ENCODE results near the gene CSGALNACT2. TPM values are rescaled to one million over a fixed set of nuclear protein-coding genes. Genes with fewer than 3 reads are reported as not detected.

The CSGALNACT2 gene
- total and polyA plus RNA-seq, 5 donors from 2014 or later: 17.2 to 69.4 (median 24.6) TPM

DNA sequence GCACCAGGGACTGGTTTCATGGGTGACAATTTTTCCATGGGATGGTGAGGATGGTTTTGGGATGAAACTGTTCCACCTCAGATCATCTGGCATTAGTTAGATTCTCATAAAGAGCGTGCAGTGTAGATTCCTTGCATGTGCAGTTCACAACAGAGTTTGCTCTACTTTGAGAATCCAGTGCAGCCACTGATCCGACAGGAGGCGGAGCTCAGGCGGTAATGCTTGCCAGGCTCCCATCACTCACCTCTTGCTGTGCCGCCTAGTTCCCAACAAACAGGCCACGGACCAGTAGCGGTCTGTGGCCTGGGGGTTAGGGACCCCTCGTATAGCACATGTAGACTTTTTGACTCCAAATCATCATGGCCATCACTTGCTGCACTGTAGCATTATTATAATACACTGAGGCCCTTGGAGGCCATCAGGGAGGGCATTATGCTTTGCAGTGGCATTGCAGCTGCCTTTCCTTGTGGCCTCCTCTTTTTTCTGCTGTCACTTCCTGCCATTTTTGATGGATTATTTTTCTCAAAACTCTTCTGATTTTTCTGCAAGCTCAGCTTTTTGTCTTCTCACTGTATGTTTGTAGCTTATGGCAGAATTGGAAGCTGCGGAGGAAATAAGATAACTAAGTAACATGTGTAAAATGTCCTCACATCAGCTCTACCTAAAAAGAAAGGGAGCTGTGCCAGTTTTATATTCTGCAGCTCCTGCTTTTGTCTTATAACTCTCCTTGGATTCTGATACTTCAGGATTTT is 18.5 kb downstream of the CSGALNACT2 start:
- peaks cover 56 to 77% (median 66%) of the 10 kb centered on the region in 4 donors for H3K4me1 Mint-ChIP-seq
- no peaks in the 10 kb centered on the region for H3K27me3 ChIP-seq (ENCODE audit: control insufficient read depth, insufficient read depth, low read length)
- H3K4me3 ChIP-seq (ENCODE audit: low read depth, low read length): no peak overlapping the region
- peaks cover 26% of the 10 kb centered on the region for H3K36me3 Mint-ChIP-seq
- no peak for ATAC-seq (ENCODE audit: low read depth in 2 of 2)
- H3K9me3 Mint-ChIP-seq: no peaks in the 10 kb centered on the region
- H3K9me3 ChIP-seq (ENCODE audit: control insufficient read depth in 2 of 2, low read length in 2 of 2): no peaks in the 10 kb centered on the region
- DNase-seq: no peak
- peaks cover 25% of the 10 kb centered on the region for H3K36me3 ChIP-seq (ENCODE audit: control insufficient read depth, insufficient read depth, low read length)
- H3K27me3 Mint-ChIP-seq: no peaks in the 10 kb centered on the region
- no peak overlapping the region for H3K27ac Mint-ChIP-seq
- peak overlapping the region in 3 of 4 donors; percentile 35 to 59 (median 48) for H3K4me3 Mint-ChIP-seq
- peak overlapping the region; percentile 49 for H3K27ac ChIP-seq (ENCODE audit: insufficient read depth, low read length, poor library complexity, severe bottlenecking)
- peaks cover 19% of the 10 kb centered on the region for H3K4me1 ChIP-seq (ENCODE audit: control insufficient read depth, insufficient read depth, low read length, poor library complexity, severe bottlenecking)

DNA sequence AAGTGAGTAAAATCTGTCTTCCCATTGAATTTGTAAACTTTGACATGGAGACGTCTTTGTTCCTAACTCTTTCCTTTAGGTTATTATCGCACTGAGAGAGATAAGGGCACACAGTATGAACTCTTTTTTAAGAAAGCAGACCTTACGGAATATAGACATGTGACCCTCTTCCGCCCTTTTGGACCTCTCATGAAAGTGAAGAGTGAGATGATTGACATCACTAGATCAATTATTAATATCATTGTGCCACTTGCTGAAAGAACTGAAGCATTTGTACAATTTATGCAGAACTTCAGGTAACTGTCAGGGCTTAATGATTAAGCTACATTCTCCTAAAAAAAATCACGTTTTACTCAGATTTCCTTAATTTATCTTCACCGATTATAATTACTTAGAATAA is 20.4 kb downstream of the CSGALNACT2 start:
- no peak overlapping the region for H3K4me3 Mint-ChIP-seq
- Histone ChIP-seq H3K27me3 (ENCODE audit: control insufficient read depth, insufficient read depth, low read length) (no peaks in the 10 kb centered on the region), H3K27ac (ENCODE audit: insufficient read depth, low read length, poor library complexity, severe bottlenecking) (no peak overlapping the region), H3K4me3 (ENCODE audit: low read depth, low read length) (no peak overlapping the region), H3K9me3 (ENCODE audit: control insufficient read depth in 2 of 2, low read length in 2 of 2) (no peaks in the 10 kb centered on the region), H3K4me1 (ENCODE audit: control insufficient read depth, insufficient read depth, low read length, poor library complexity, severe bottlenecking) (peaks cover 19% of the 10 kb centered on the region), H3K36me3 (ENCODE audit: control insufficient read depth, insufficient read depth, low read length) (peaks cover 43% of the 10 kb centered on the region)
- H3K9me3 Mint-ChIP-seq: no peaks in the 10 kb centered on the region
- H3K27ac Mint-ChIP-seq: no peak overlapping the region
- ATAC-seq (ENCODE audit: low read depth in 2 of 2) (no peak), DNase-seq (no peak)
- H3K27me3 Mint-ChIP-seq: no peaks in the 10 kb centered on the region
- H3K4me1 Mint-ChIP-seq: peaks cover 50 to 78% (median 69%) of the 10 kb centered on the region in 4 donors
- peaks cover 41% of the 10 kb centered on the region for H3K36me3 Mint-ChIP-seq

GRCh38 chr10:43160046-43160920 is 22.0 kb downstream of the CSGALNACT2 start:
- peaks cover 12% of the 10 kb centered on the region for H3K4me1 ChIP-seq (ENCODE audit: control insufficient read depth, insufficient read depth, low read length, poor library complexity, severe bottlenecking)
- H3K4me1 Mint-ChIP-seq: peaks cover 39 to 79% (median 67%) of the 10 kb centered on the region in 4 donors
- no peaks in the 10 kb centered on the region for H3K27me3 Mint-ChIP-seq
- H3K4me3 Mint-ChIP-seq: no peak overlapping the region
- DNase-seq: peak in 1 of 3 donors; percentile 33
- peak; percentile 53 to 58 for ATAC-seq (ENCODE audit: low read depth in 2 of 2)
- peaks cover 50% of the 10 kb centered on the region for H3K36me3 ChIP-seq (ENCODE audit: control insufficient read depth, insufficient read depth, low read length)
- H3K9me3 ChIP-seq (ENCODE audit: control insufficient read depth in 2 of 2, low read length in 2 of 2): no peaks in the 10 kb centered on the region
- H3K27ac Mint-ChIP-seq: peak overlapping the region in 2 of 3 donors; percentile 7 to 55
- H3K4me3 ChIP-seq (ENCODE audit: low read depth, low read length): peak overlapping the region; percentile 7
- H3K27ac ChIP-seq (ENCODE audit: insufficient read depth, low read length, poor library complexity, severe bottlenecking): no peak overlapping the region
- no peaks in the 10 kb centered on the region for H3K27me3 ChIP-seq (ENCODE audit: control insufficient read depth, insufficient read depth, low read length)
- H3K36me3 Mint-ChIP-seq: peaks cover 46% of the 10 kb centered on the region
- H3K9me3 Mint-ChIP-seq: no peaks in the 10 kb centered on the region

DNA sequence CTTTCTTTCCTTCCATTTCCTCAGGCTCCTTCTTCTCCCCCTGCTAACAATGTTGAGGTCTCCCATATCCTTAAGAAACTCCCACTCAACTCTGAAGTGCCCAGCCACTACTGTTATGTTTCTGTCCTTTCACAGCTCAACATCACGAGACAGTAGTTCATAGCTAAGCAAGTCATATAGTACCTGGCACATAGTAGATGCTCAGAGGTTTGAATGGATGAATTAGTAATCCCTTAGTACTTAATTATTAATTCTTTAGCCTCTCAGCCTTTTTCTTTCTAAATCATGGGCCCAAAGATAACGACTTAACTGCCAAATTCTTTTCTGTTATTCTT is 22.6 kb downstream of the CSGALNACT2 start:
- H3K36me3 ChIP-seq (ENCODE audit: control insufficient read depth, insufficient read depth, low read length): peaks cover 50% of the 10 kb centered on the region
- H3K27me3 ChIP-seq (ENCODE audit: control insufficient read depth, insufficient read depth, low read length): no peaks in the 10 kb centered on the region
- H3K27ac Mint-ChIP-seq: peak overlapping the region; percentile 3 to 55 (median 7)
- peaks cover 42% of the 10 kb centered on the region for H3K36me3 Mint-ChIP-seq
- no peaks in the 10 kb centered on the region for H3K27me3 Mint-ChIP-seq
- peaks cover 36 to 78% (median 64%) of the 10 kb centered on the region in 4 donors for H3K4me1 Mint-ChIP-seq
- no peak overlapping the region for H3K4me3 ChIP-seq (ENCODE audit: low read depth, low read length)
- peaks cover 8% of the 10 kb centered on the region for H3K4me1 ChIP-seq (ENCODE audit: control insufficient read depth, insufficient read depth, low read length, poor library complexity, severe bottlenecking)
- no peaks in the 10 kb centered on the region for H3K9me3 Mint-ChIP-seq
- ATAC-seq (ENCODE audit: low read depth in 2 of 2) (no peak), DNase-seq (no peak)
- H3K9me3 ChIP-seq (ENCODE audit: control insufficient read depth in 2 of 2, low read length in 2 of 2): no peaks in the 10 kb centered on the region
- no peak overlapping the region for H3K27ac ChIP-seq (ENCODE audit: insufficient read depth, low read length, poor library complexity, severe bottlenecking)
- H3K4me3 Mint-ChIP-seq: no peak overlapping the region

DNA sequence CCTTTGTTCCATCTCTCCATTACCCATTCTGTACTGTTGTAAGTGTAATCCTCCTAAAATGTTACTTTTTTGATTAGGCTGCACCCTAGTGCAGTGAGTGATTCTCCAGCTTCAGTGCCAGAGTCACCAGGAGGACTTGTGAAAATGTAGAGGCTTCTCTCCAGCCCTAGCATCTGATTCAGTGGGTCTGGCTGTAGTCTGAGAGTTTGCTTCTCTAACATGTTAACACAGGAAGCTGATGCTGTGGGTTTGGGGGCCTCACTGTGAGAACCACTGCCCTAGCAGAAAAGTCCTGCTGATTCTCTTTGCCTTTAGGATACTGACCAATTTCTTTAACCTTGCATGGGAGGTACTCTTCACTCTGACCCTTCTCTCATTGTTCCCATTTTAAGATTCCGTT is 24.4 kb downstream of the CSGALNACT2 start:
- Mint-ChIP-seq H3K27me3 (no peaks in the 10 kb centered on the region), H3K4me3 (no peak overlapping the region), H3K9me3 (no peaks in the 10 kb centered on the region), H3K36me3 (peaks cover 39% of the 10 kb centered on the region), H3K27ac (no peak overlapping the region), H3K4me1 (peaks cover 33 to 73% (median 61%) of the 10 kb centered on the region in 4 donors)
- DNase-seq (no peak), ATAC-seq (ENCODE audit: low read depth in 2 of 2) (no peak)
- Histone ChIP-seq H3K27me3 (ENCODE audit: control insufficient read depth, insufficient read depth, low read length) (no peaks in the 10 kb centered on the region), H3K27ac (ENCODE audit: insufficient read depth, low read length, poor library complexity, severe bottlenecking) (no peak overlapping the region), H3K4me1 (ENCODE audit: control insufficient read depth, insufficient read depth, low read length, poor library complexity, severe bottlenecking) (peaks cover 7% of the 10 kb centered on the region), H3K4me3 (ENCODE audit: low read depth, low read length) (no peak overlapping the region), H3K9me3 (ENCODE audit: control insufficient read depth in 2 of 2, low read length in 2 of 2) (no peaks in the 10 kb centered on the region), H3K36me3 (ENCODE audit: control insufficient read depth, insufficient read depth, low read length) (peaks cover 56% of the 10 kb centered on the region)

DNA sequence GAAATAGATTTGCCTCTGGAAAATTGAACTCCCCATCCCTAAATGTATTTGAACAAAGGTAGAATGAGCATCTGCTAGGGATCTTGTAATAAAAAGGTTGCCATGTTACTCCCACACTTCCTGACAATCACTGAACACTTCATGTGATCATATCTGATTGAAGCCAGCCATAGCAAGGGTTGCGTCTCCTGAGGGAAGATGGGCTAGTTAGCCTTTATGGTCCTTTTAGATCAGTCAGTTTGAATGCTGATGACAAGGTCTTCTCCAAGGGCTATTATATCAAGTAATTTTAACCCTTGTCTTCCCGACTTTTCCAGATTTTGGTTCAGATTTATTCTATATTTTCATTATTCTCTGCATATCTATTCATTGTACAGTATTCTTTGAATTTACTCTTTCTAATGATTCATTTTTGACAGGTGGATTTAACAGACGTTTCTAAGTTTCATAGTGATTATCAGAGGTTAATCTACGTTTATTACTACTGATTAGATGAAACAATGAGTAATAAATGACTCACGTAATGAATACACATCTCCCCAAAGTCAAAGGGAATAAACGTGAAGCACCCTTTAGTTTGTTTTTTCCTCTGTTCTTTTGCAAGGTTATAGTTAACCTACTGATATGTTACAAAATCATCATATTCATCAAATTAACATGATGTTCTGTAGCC is 28.1 kb downstream of the CSGALNACT2 start:
- no peaks in the 10 kb centered on the region for H3K27me3 ChIP-seq (ENCODE audit: control insufficient read depth, insufficient read depth, low read length)
- DNase-seq (peak in 1 of 3 donors; percentile 28), ATAC-seq (ENCODE audit: low read depth in 2 of 2) (peak in 1 of 2 donors; percentile 45)
- H3K36me3 ChIP-seq (ENCODE audit: control insufficient read depth, insufficient read depth, low read length): peaks cover 69% of the 10 kb centered on the region
- peaks cover 7% of the 10 kb centered on the region for H3K4me1 ChIP-seq (ENCODE audit: control insufficient read depth, insufficient read depth, low read length, poor library complexity, severe bottlenecking)
- H3K9me3 ChIP-seq (ENCODE audit: control insufficient read depth in 2 of 2, low read length in 2 of 2): no peaks in the 10 kb centered on the region
- H3K4me3 ChIP-seq (ENCODE audit: low read depth, low read length): peak overlapping the region; percentile 34
- Mint-ChIP-seq H3K27ac (peak overlapping the region in 2 of 3 donors; percentile 50 to 70), H3K4me1 (peaks cover 32 to 59% (median 47%) of the 10 kb centered on the region in 4 donors), H3K27me3 (no peaks in the 10 kb centered on the region), H3K9me3 (no peaks in the 10 kb centered on the region), H3K4me3 (peak overlapping the region; percentile 10 to 16 (median 14)), H3K36me3 (peaks cover 59% of the 10 kb centered on the region)
- H3K27ac ChIP-seq (ENCODE audit: insufficient read depth, low read length, poor library complexity, severe bottlenecking): peak overlapping the region; percentile 58

- ATAC-seq (ENCODE audit: low read depth in 2 of 2): no peak
- no peaks in the 10 kb centered on the region for H3K9me3 Mint-ChIP-seq
- H3K36me3 Mint-ChIP-seq: peaks cover 59% of the 10 kb centered on the region
- Histone ChIP-seq H3K4me3 (ENCODE audit: low read depth, low read length) (peak overlapping the region; percentile 34), H3K36me3 (ENCODE audit: control insufficient read depth, insufficient read depth, low read length) (peaks cover 68% of the 10 kb centered on the region), H3K9me3 (ENCODE audit: control insufficient read depth in 2 of 2, low read length in 2 of 2) (no peaks in the 10 kb centered on the region), H3K27me3 (ENCODE audit: control insufficient read depth, insufficient read depth, low read length) (no peaks in the 10 kb centered on the region), H3K4me1 (ENCODE audit: control insufficient read depth, insufficient read depth, low read length, poor library complexity, severe bottlenecking) (peaks cover 10% of the 10 kb centered on the region), H3K27ac (ENCODE audit: insufficient read depth, low read length, poor library complexity, severe bottlenecking) (peak overlapping the region; percentile 58)
- H3K4me1 Mint-ChIP-seq: peaks cover 35 to 58% (median 47%) of the 10 kb centered on the region in 4 donors
- peak in 1 of 3 donors; percentile 60 for DNase-seq
- H3K27ac Mint-ChIP-seq: peak overlapping the region in 2 of 3 donors; percentile 32 to 50
- H3K27me3 Mint-ChIP-seq: no peaks in the 10 kb centered on the region
- H3K4me3 Mint-ChIP-seq: no peak overlapping the region
Observed at GRCh38 chr10:43166880-43167497, 28.7 kb downstream of the CSGALNACT2 start.

Data from CD4-positive, CD25-positive, alpha-beta regulatory T cell (primary cell).